Measurements from ENCODE around the gene PLA2G12A. TPM values are rescaled to one million over a fixed set of nuclear protein-coding genes. Genes with fewer than 3 reads are reported as not detected.
A peak's percentile ranks its signal among the peaks of the same experiment; 100 is the strongest.

PLA2G12A gene
- total and polyA plus RNA-seq, 9 of the 15 experiments (the other 6 are each of a cell fraction or from before 2014, with no cell fraction given) = 24.2 to 226 (median 80.5) TPM

- H3K36me3 ChIP-seq (ENCODE audit: control insufficient read depth, insufficient read depth, low read length) = no peaks in the 10 kb centered on the region
- POLR2A ChIA-PET = interaction anchor here (1.0 to 1.1 kb wide), 2 partner anchors 16 to 79 kb away, joined by 3 read pairs; partner anchors contain the start of gene GAR1
- H3K27ac ChIP-seq (ENCODE audit: extremely low read depth, low read depth, low read length) = peak overlapping the region; percentile 66
- no peak overlapping the region for H3K4me3 ChIP-seq
- no peaks in the 10 kb centered on the region for H3K9me3 ChIP-seq (replicated peaks; ENCODE audit: control insufficient read depth, insufficient read depth, low read depth, low read length)
- FAIRE-seq (peak; percentile 99), DNase-seq (ENCODE audit: extremely low read depth in 1 of 4, low spot score in 3 of 4) (peak in 2 of 4 experiments; percentile 53 to 94), ATAC-seq (peak; percentile 88)
- CTCF ChIA-PET (ENCODE audit: low intra/inter-chr PET ratio) = no interaction called here
- no peaks in the 10 kb centered on the region for H3K79me2 ChIP-seq (ENCODE audit: control insufficient read depth, insufficient read depth, low read length)
- peak overlapping the region; percentile 32; the same call in 1 of the 2 replicates for H3K4me2 ChIP-seq (ENCODE audit: insufficient read depth, low read length)
- H3K27me3 ChIP-seq (ENCODE audit: control insufficient read depth in 2 of 2, insufficient read depth in 2 of 2, low read length in 2 of 2) = no peaks in the 10 kb centered on the region
- H2AFZ ChIP-seq (ENCODE audit: low read depth, low read length) = peak overlapping the region; percentile 84
- intact Hi-C loops (cut with micrococcal nuclease) = no loop called here
- H3K4me1 ChIP-seq (replicated peaks in 1 of 2; ENCODE audit: control insufficient read depth in 2 of 2, insufficient read depth in 2 of 2, low read length in 2 of 2) = peaks cover 17 to 40% of the 10 kb centered on the region in 2 experiments
- BruUV-seq (replicated peaks) = no TSS peak
- 25% methylated on average over 7 of the region's 7 CpGs for WGBS (ENCODE audit: insufficient coverage, low coverage, missing lambda C conversion rate)
- peak overlapping the region in 1 of 2 experiments; percentile 33; a peak in 1 of 4 replicates for H3K9ac ChIP-seq (ENCODE audit: insufficient read depth in 1 of 2, low read depth in 2 of 2, low read length in 2 of 2)
- H4K20me1 ChIP-seq (replicated peaks; ENCODE audit: control insufficient read depth, insufficient read depth, low read length) = no peaks in the 10 kb centered on the region
- H3K9me1 ChIP-seq (ENCODE audit: control insufficient read depth, insufficient read depth, low read length) = no peaks in the 10 kb centered on the region
- in situ Hi-C loops (cut with MboI) = no loop called here
- TF ChIP-seq ZBTB33 (CRISPR knock-in tag; IDR thresholded peaks at IDR 0.05) (peak; percentile 88), MAZ (CRISPR knock-in tag; conservative IDR thresholded peaks at IDR 0.05 in 1 of 2, IDR thresholded peaks at IDR 0.05 in 1 of 2) (no peak), CTBP1 (IDR thresholded peaks at IDR 0.05; ENCODE audit: borderline replicate concordance) (0 out of 2 replicates have a peak, but pooled peaks have one; percentile 41), ATF3 (IDR thresholded peaks at IDR 0.05) (peak; percentile 28; the same call in 1 of the 2 replicates), ATF3 (CRISPR knock-in tag; conservative IDR thresholded peaks at IDR 0.05) (no peak), ZNF766 (CRISPR knock-in tag; conservative IDR thresholded peaks at IDR 0.05) (0 out of 2 replicates have a peak, but pooled peaks have one; percentile 18), ARHGAP35 (IDR thresholded peaks at IDR 0.05; ENCODE audit: partially characterized antibody) (peak; percentile 90), C11orf30 (IDR thresholded peaks at IDR 0.05; ENCODE audit: low read depth) (peak; percentile 58; the same call in 1 of the 2 replicates), PYGO2 (tag; IDR thresholded peaks at IDR 0.05) (no peak), TAF9B (IDR thresholded peaks at IDR 0.05; ENCODE audit: partially characterized antibody) (peak; percentile 43), ID3 (CRISPR knock-in tag; IDR thresholded peaks at IDR 0.05) (no peak), ID3 (tag; IDR thresholded peaks at IDR 0.05) (peak; percentile 83), CTCFL (IDR thresholded peaks at IDR 0.05; ENCODE audit: borderline replicate concordance, insufficient read depth, low read depth, low read length, poor library complexity, severe bottlenecking) (no peak), FOSL1 (tag; conservative IDR thresholded peaks at IDR 0.05) (peak; percentile 60; the same call in 1 of the 2 replicates), DPF2 (IDR thresholded peaks at IDR 0.05) (peak; percentile 78), NFRKB (IDR thresholded peaks at IDR 0.05; ENCODE audit: low read depth) (peak; percentile 63; the same call in 1 of the 2 replicates)
Observed at GRCh38 chr4:109735566-109736365, 5.9 kb upstream of the PLA2G12A start.

All from K562 (cell line).